Left colon (tissue), 2 donors: ENCODE measurements around the gene HDAC10. TPM values are rescaled to one million over a fixed set of nuclear protein-coding genes. Genes with fewer than 3 reads are reported as not detected.

Experiments
- ATAC-seq: fragments of 200-7000 bp; cut with Tn5 transposase; one replicate; pipeline ENCODE4 v1.9.1; 2020; ENCODE audit warnings: mild to moderate bottlenecking, moderate library complexity
- DNase-seq, 2 donors: peaks; one replicate each; pipeline ENCODE4 v3.0.0-alpha.2; 2020
- intact Hi-C, 2 donors: fragments of 100-400 bp; cut with DNase I in 1 of 2; cut with micrococcal nuclease in 1 of 2; formaldehyde crosslinking; loops; one replicate each; pipeline versions ENCODE4 v1.11.2 to v1.14.0; 2022; cut with DNase I, micrococcal nuclease
- long read RNA-seq: library from polyadenylated mRNA; unstranded; transcript quantifications from one replicate; pipeline ENCODE4 v2.0.0, GENCODE V29; 2021
- total RNA-seq, 2 donors: library from RNA; stranded (reverse); fragmentation: NEBNext Ultra II Directional; extraction: Animal tissue kit (Norgen Biotek cat#: 25700); gene quantifications; one replicate each; pipeline ENCODE4 v1.2.1, GENCODE V29; 2021
- donor health status: DM: no; HTN: no; CAD: no.
- donor health status: DM: yes; HTN: yes; CAD: no.

The HDAC10 gene
- 10 to 100 TPM; 48.3 to 49.2 TPM for total RNA-seq
- long read RNA-seq, partial matches to known transcripts, result 0 of 1 reads
- long read RNA-seq, other reads (novel, unspliced or antisense), result 0 of 1 reads

DNA sequence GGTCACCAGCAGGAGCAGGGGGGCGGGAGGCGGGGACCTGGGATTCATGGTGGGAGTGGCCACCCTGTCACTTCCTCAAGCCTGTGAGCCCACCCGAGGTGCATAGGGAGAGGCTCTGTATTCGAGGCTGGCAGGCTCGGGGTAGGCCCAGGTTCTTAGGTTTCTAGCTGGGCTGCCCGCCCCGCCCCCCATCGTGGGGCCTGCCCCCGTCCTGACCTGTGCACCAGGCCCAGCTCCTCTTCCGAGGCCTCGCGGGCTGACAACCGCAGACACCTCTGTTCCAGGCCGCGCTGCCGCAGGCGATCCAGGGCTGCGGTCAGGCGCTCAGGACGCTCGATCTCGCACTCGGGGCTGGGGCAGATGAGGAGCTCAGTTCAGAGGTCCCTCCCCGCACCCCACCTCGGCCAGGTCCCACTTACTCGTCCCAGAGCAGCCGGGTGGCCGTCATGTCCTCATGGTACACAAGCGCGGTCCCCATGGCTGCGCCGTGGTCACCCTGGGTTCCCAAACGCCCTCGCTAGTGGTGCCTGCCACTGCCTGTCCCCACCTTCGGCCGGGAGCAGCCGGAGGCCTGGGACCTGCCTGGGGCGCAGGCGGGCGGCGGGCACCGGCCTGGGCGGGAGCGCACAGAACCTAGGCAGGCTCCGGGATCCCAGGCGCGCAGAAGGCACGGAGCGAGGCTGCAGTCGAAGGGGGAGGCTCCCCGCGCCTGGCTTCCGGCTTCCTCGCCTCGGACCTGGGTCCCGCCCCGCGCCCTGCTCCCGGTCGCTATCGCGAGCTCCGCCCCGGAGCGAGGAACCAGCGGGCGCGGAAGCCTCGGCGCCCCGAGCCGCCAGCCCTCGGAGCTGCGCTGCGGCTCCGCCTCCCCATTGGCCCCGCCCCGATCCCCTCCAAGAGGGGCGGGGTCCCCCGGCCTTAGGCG, at the start of gene HDAC10:
TSS of gene HDAC10 (minus strand) at position 711 of the 922 bp plus-strand sequence. CDS start at position 478, 233 bp downstream.
- ATAC-seq (peak; percentile 85), DNase-seq (peak; percentile 84 to 91)
- intact Hi-C loops, result loop anchor here in 1 of 2 donors (5.0 kb wide), 1 partner anchor 91 kb away; the partner anchor contains the start of gene PPP6R2

DNA sequence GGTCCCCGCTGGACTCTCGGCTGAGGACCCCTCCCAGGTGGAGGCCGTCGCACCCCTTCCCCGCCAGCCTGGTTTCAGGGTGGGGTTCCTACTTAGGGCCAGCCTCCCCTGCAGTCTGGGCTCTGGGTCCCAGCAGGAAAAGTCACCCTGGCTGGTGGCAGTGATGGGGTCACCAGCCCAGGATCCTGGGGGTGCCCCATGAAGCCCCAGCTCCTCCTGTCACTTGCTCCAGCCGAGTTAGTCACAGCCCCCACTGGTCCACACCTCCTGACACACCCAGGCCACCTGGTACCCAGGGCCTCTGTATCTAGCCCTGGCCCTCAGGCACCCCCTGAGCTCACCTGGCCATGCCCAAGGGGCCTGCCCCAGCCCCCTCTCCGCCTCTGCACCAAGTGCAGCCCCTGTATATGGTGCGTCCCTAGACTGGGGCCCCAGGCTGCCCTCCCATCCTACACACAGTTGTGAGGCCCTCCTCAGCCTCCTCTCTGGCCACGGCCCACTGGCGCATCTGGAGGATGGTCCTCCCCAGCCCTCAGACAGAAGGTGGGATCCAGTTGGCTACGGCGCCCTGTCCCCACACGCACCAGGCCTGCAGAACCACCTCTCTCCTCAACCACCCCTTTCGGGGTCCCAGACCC, 49.7 kb upstream of the HDAC10 start:
- no peak for DNase-seq
- no peak for ATAC-seq
- intact Hi-C loops, result no loop called here

DNA sequence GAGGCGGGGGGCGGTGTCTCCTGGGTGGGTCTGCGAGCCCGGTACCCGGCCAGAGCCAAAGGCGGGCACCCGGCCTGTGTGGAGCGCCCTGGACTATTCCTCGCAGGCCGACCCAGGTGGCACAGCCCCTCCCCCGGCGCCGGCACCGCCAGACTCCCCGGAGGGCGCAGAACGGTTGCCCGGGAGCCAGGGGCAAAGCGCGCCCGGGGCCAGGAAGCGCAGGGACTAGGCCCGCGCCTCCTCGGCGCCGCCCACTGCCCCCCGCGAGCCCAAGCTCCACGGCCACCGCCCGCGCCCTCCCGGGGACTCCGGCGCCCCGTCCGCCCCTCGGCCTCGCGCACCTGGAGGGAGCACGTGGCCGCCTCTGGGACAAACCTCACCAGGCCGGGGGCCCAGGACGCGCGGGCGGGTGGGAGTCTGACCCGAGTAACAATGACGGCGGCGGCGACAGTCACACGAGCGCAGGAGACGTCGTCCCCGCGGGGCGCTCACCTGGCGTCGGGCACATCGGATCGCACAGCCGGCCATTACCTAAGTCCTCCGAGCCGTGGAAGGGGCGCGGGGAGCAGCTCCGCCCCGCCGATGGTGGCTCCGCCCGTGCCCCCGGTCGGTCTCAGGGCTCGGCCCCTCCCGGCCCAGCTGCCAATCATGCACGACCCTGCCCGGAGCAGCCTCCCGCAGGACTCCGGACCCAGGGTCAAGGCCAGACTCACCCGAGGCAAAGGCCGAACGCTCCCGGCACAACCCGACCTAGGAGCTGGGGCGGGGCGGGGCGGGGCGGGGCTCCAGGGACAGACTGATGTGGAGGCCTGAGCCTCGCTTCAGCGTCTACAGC, 48.9 kb upstream of the HDAC10 start:
- ATAC-seq, result peak; percentile 59
- DNase-seq, result peak; percentile 84 to 89
- intact Hi-C loops, result no loop called here

DNA sequence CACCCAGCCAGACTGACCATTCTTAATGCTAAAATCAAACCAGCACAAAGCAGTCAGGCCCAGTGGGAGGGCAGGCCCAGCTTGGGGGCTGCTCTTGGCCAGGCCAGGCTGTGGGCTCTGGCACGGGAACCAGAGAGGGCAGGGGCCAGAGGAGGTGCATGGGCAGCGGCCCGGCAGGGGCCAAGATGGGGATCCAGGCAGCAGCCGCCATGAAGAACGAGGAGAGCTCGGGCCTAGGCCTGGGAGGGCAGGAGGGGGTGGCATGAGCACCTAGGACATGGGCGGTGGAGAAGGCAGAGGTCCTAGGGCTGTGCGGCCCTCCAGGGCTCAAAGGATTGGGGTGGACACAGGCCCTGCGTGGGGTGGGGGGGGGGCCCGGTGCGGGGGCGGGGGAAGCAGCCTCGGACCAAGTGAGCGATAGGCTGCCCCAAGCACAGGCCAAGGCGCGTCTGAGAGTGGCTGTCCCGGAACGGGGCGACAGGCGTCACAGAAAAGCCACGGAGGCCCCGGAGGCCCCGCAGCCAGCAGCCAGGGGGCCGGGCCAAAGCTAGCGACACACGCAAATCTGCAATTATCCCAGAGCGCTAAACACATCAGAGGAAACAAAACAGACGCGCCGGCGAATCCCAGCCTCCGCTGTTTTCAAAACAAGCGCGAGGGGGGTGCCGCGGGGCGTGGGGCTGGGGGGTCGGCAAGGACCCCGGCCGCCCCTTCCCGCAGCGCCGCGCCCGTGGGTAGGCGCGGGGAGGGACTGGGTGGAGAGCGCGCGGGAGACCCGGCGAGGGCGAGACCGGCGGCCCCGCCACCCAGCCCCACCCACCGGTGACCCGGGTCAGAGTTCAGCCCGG, 48.1 kb upstream of the HDAC10 start:
- intact Hi-C loops, result no loop called here
- no peak for DNase-seq
- ATAC-seq, result no peak

GRCh38 chr22:50298266-50298637, 47.2 kb upstream of the HDAC10 start:
- DNase-seq (no peak), ATAC-seq (no peak)
- intact Hi-C loops, result no loop called here

DNA sequence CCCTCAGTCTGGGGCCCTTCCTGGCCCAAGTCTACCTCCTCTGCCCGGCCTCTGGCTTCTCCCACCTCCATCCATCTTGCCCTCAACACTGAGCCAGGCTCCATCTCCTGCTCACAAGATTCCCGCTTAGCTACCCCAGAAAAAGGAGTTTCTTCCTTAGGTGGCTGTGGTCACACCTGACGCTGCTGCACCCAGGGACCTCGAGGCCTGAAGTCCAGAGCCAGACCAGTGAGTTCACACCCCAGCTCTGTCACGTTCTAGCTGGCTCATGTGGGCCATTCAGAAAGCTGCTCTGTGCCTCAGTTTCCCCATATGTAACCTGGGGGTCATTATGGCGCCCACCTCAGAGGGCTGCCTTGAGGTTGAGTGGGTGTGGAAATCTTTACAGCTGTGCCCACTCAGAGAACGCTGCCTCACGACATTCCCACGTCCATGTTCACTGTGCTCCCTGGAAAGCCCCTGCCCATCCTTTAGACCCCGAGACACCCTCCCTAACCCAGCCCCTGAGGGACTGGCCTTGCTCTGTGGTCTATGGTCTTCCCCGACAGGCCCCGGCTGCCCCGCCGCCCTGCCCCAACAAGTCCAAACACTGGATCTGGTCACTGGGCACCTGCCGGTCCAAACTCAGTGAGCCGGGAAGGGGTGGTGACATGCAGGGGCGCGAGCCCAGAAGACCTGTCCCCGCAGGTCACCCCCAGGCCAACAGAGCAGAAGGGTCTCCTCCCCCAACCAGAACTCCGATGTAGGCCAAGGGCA, 46.6 kb upstream of the HDAC10 start:
- DNase-seq (no peak), ATAC-seq (no peak)
- intact Hi-C loops, result no loop called here

- no peak for DNase-seq
- ATAC-seq, result no peak
- intact Hi-C loops, result no loop called here
Observed at GRCh38 chr22:50296658-50297490, 45.8 kb upstream of the HDAC10 start.

DNA sequence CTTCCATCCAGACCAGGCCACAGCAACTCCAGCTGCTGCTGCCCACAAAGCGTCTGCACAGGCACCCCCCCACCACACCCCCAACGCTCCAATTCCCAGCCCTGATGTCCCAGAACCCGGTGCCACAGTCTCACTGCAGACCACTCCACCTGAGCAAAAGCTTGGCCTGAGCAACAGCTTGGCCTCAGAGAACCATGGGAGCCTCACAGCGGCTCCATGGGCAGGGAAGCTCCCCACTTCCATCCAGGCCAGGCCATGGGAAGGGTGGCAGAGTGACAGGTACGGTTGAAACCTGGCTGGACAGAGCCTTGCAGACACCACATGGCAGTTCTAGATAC, 43.2 kb upstream of the HDAC10 start:
- ATAC-seq (peak; percentile 7), DNase-seq (no peak)
- intact Hi-C loops, result no loop called here

GRCh38 chr22:50293441-50294318, 42.6 kb upstream of the HDAC10 start:
- DNase-seq, result peak; percentile 81 to 93
- ATAC-seq, result peak; percentile 85
- intact Hi-C loops, result no loop called here

GRCh38 chr22:50292643-50293440, 41.8 kb upstream of the HDAC10 start:
- intact Hi-C loops, result no loop called here

DNA sequence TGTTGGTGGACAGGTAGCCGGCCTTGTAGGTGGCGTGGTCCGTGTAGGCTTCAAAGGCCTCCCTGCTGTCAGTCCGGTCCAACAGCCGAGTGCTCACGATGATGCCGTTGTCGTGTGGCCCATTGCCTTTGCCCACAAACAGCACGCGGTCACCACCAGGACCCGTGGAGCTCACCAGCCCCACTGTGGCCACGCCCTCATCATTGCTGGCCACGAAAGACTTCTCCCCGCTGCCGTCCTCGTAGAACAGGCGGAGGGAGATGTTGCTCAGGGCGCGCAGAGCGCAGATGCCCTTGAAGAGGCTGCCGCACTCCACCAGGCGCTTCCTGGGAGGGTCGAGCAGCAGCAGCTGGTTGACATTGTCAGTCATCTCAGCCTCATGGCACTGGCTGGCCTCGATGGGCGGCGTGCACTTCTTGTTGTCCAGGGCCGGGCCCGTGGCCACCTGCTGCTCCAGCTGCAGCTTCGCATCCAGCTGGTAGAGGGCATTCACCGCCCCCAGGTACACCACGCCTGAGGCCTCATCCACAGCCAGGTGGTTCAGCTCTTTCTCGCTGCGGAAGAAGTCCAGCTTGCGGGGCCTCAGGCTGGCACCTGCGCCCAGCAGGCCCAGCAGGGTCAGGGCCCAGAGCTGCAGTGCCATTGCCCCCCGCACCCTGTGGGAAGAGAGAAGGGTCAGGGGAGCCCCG, 39.0 kb upstream of the HDAC10 start:
- ATAC-seq (no peak), DNase-seq (no peak)
- intact Hi-C loops, result no loop called here

More at GRCh38 chr22:50292643-50293440, 41.8 kb upstream of the HDAC10 start:
- peak; percentile 23 for ATAC-seq
- DNase-seq, result no peak

GRCh38 chr22:50289151-50289941, 38.3 kb upstream of the HDAC10 start:
- DNase-seq (no peak), ATAC-seq (no peak)
- intact Hi-C loops, result no loop called here

- no peak for ATAC-seq
- no peak for DNase-seq
- intact Hi-C loops, result no loop called here
Observed at GRCh38 chr22:50287731-50288130, 36.7 kb upstream of the HDAC10 start.
